Smooth muscle cell of the umbilical artery (primary cell): ENCODE measurements around the gene SYPL2. TPM values are rescaled to one million over a fixed set of nuclear protein-coding genes. Genes with fewer than 3 reads are reported as not detected.

Experiments
- total RNA-seq: library from RNA; depleted of rRNA; stranded (reverse); fragments of >200 nt; gene quantifications from 2 replicates; pipeline ENCODE4 v1.2.3, GENCODE V29; 2014

Gene SYPL2
- under 0.01 TPM in 1 of 2 replicates, not detected in the other for total RNA-seq

GRCh38 chr1:109466452-109467300 is at the start of gene SYPL2:
Gene SYPL2, plus strand, starts transcription at chr1:109466546. Its CDS starts 298 bp downstream, at chr1:109466844.

GRCh38 chr1:109426281-109427170 is 39.8 kb upstream of the SYPL2 start, which contains the start of gene PSMA5:
Gene PSMA5, minus strand, starts transcription at chr1:109426448. Its CDS starts 118 bp downstream, at chr1:109426330.

DNA sequence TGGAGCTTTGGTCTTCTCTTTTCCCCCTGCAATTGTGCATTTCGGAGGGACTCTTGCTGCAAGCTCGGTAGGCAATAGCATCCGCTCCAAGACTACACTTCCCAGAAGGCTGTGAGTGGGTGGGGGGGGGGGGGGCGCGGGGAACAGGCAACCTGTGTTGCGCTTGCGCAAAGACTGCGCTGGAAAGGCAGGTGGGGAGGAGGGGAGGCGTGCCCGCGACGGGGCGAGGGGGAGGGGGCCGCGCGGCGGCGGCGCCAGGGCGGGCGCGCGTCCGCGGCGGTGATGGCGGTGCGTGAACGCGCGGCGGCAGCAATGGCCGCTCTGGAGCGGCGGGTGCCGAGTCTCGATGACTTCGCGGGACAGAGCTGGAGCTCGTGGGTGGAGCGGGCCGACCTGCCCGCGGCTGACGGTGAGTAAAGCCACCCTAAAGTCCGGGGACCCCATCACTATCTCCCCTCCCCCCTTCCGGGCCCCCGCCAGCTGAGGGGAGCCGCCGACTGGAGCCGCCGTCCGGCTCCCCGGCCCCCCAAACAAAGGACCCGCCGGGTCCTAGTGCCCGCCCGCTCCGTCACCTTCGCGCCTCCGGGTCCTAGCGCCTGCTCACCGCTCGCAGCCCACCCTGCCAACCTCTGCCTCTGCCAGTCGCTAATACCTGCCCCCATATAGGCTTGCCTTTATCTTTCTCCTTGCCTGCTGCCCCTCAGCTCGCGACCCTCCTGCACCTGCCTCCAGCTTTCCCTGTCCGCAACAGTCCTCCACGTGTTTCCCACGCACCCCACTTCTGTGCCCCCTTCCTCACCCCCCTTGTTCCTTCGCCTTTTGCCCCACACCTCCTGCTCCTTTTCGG is 17.5 kb downstream of the SYPL2 start, which contains the start of gene ATXN7L2:
TSS of gene ATXN7L2 (plus strand) at position 234 of the 847 bp plus-strand sequence. CDS start at position 283, 49 bp downstream.

DNA sequence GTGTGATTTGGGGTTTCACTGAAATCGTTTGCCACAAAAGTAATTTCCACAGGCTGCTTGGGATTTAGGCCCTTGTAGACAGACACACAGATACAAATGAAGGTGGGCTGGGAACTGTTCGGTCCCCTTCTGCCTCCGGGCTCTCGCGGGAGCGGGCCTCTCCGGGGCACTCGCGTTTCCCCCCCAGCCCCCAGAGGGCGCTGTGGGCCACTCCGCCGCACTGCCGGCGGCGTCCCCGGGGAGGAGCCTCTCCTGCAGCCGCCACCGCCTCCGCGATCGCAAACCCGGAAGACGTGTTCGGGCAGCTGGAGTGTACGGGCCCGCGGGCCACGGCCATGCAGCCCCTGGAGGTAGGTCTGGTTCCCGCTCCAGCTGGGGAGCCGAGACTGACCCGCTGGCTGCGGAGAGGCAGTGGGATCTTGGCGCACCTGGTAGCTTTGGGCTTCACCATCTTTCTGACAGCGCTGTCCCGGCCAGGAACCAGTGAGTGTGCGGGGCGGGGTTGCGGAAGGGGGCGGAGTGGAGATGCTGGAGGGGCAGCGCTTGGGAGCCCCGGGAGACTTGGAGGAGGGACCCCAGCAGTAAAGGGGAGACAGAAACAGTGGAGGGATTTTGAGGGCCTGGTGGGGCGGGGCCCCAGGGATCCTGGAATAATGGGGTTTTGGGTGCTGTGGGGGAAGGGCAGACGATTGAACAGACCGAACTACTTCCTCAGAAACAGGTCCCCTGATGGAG is 27.6 kb downstream of the SYPL2 start, which contains the start of gene CYB561D1:
TSS of gene CYB561D1 (plus strand) at position 290 of the 735 bp plus-strand sequence. CDS start at position 336, 46 bp downstream.

GRCh38 chr1:109509176-109510134 is 43.1 kb downstream of the SYPL2 start, which contains the start of gene AMIGO1:
Gene AMIGO1, minus strand, starts transcription at chr1:109509727. Its CDS starts 815 bp downstream, at chr1:109508912.

Other genes starting within 250 kb of the SYPL2 start
- 3.0 and 4.5 TPM in 2 replicates for gene CELSR2, start 217.0 kb upstream of the SYPL2 start, total RNA-seq
- gene PSRC1, start 183.4 kb upstream of the SYPL2 start, total RNA-seq = 1.5 and 6.0 TPM in 2 replicates
- gene MYBPHL, start 159.5 kb upstream of the SYPL2 start, total RNA-seq = not detected in 2 replicates
- gene SORT1, start 68.6 kb upstream of the SYPL2 start, total RNA-seq = 27.0 and 44.0 TPM in 2 replicates
- 53.2 and 54.2 TPM in 2 replicates for gene PSMA5, start 40.1 kb upstream of the SYPL2 start, total RNA-seq
- gene ATXN7L2, start 17.4 kb downstream of the SYPL2 start, total RNA-seq = 1.2 and 1.9 TPM in 2 replicates
- 5.9 and 6.0 TPM in 2 replicates for gene CYB561D1, start 27.5 kb downstream of the SYPL2 start, total RNA-seq
- gene AMIGO1, start 43.2 kb downstream of the SYPL2 start, total RNA-seq = 1.0 and 2.1 TPM in 2 replicates
- 0.59 TPM in 1 of 2 replicates, not detected in the other for gene GPR61, start 73.3 kb downstream of the SYPL2 start, total RNA-seq
- gene GNAI3, start 82.1 kb downstream of the SYPL2 start, total RNA-seq = 18.4 and 22.9 TPM in 2 replicates
- 0.09 TPM in 1 of 2 replicates, not detected in the other for gene GNAT2, start 153.1 kb downstream of the SYPL2 start, total RNA-seq
- 83.7 and 116 TPM in 2 replicates for gene AMPD2, start 153.3 kb downstream of the SYPL2 start, total RNA-seq
- 5.8 and 13.7 TPM in 2 replicates for gene GSTM4, start 189.6 kb downstream of the SYPL2 start, total RNA-seq
- gene GSTM2, start 201.5 kb downstream of the SYPL2 start, total RNA-seq = 18.1 and 20.8 TPM in 2 replicates
- gene GSTM1, start 221.3 kb downstream of the SYPL2 start, total RNA-seq = 0.51 and 9.8 TPM in 2 replicates
- gene GSTM5, start 245.7 kb downstream of the SYPL2 start, total RNA-seq = 1.8 and 2.3 TPM in 2 replicates